Measurements from ENCODE around the gene APP. TPM values are rescaled to one million over a fixed set of nuclear protein-coding genes. Genes with fewer than 3 reads are reported as not detected.

The APP gene
- total RNA-seq, 2 experiments from 2014 or later: 0.55 TPM; not detected in 1

GRCh38 chr21:25939396-25939761, 231.2 kb downstream of the APP start:
- POLR2A ChIA-PET: interaction anchor here (1.0 to 2.8 kb wide), 2 partner anchors 22 to 45 kb away, joined by 3 to 10 read pairs; no protein-coding TSS in a partner anchor
- Histone ChIP-seq H3K9me3 (ENCODE audit: low read length) (no peaks in the 10 kb centered on the region), H3K4me2 (ENCODE audit: low read length) (no peak overlapping the region), H3K4me3 (ENCODE audit: low read depth, low read length, poor library complexity, severe bottlenecking) (no peak overlapping the region), H3K79me2 (ENCODE audit: insufficient read depth, low read depth, low read length) (no peaks in the 10 kb centered on the region), H3K27ac (ENCODE audit: low read depth, low read length, poor library complexity, severe bottlenecking) (no peak overlapping the region), H2AFZ (ENCODE audit: low read length) (no peak overlapping the region), H3K4me1 (ENCODE audit: insufficient read depth, low read length, poor library complexity, severe bottlenecking) (no peaks in the 10 kb centered on the region), H3K9me2 (ENCODE audit: insufficient read depth, low read length) (no peaks in the 10 kb centered on the region), H3K36me3 (ENCODE audit: insufficient read depth, low read length) (no peaks in the 10 kb centered on the region), H4K20me1 (ENCODE audit: insufficient read depth, low read length) (no peaks in the 10 kb centered on the region)
- no TSS peak for BruUV-seq (replicated peaks)
- DNase-seq (ENCODE audit: low spot score): no peak
- intact Hi-C loops (cut with micrococcal nuclease; ENCODE audit: unreplicated experiment): no loop called here
- TF ChIP-seq CTCF (conservative IDR thresholded peaks at IDR 0.05; ENCODE audit: low read length): no peak
- TF ChIP-seq EZH2phosphoT487 (IDR thresholded peaks at IDR 0.05; ENCODE audit: borderline replicate concordance, low read depth, low read length): no peak
- CTCF ChIA-PET (ENCODE audit: unreplicated experiment): no interaction called here

GRCh38 chr21:25938658-25939395, 231.7 kb downstream of the APP start:
- DNase-seq (ENCODE audit: low spot score): no peak
- Histone ChIP-seq H3K4me2 (ENCODE audit: low read length) (no peak overlapping the region), H4K20me1 (ENCODE audit: insufficient read depth, low read length) (no peaks in the 10 kb centered on the region), H3K9me3 (ENCODE audit: low read length) (no peaks in the 10 kb centered on the region), H3K79me2 (ENCODE audit: insufficient read depth, low read depth, low read length) (no peaks in the 10 kb centered on the region), H3K9me2 (ENCODE audit: insufficient read depth, low read length) (no peaks in the 10 kb centered on the region), H3K4me1 (ENCODE audit: insufficient read depth, low read length, poor library complexity, severe bottlenecking) (no peaks in the 10 kb centered on the region), H2AFZ (ENCODE audit: low read length) (no peak overlapping the region), H3K36me3 (ENCODE audit: insufficient read depth, low read length) (no peaks in the 10 kb centered on the region), H3K27ac (ENCODE audit: low read depth, low read length, poor library complexity, severe bottlenecking) (no peak overlapping the region), H3K4me3 (ENCODE audit: low read depth, low read length, poor library complexity, severe bottlenecking) (no peak overlapping the region)
- ChIA-PET CTCF (ENCODE audit: unreplicated experiment) (no interaction called here), POLR2A (interaction anchor here (1.0 to 2.8 kb wide), 2 partner anchors 22 to 45 kb away, joined by 3 to 10 read pairs; no protein-coding TSS in a partner anchor)
- BruUV-seq (replicated peaks): no TSS peak
- TF ChIP-seq EZH2phosphoT487 (IDR thresholded peaks at IDR 0.05; ENCODE audit: borderline replicate concordance, low read depth, low read length): no peak
- no peak for TF ChIP-seq CTCF (conservative IDR thresholded peaks at IDR 0.05; ENCODE audit: low read length)
- intact Hi-C loops (cut with micrococcal nuclease; ENCODE audit: unreplicated experiment): no loop called here

- no peaks in the 10 kb centered on the region for H3K36me3 ChIP-seq (ENCODE audit: insufficient read depth, low read length)
- no peak overlapping the region for H2AFZ ChIP-seq (ENCODE audit: low read length)
- no peaks in the 10 kb centered on the region for H3K79me2 ChIP-seq (ENCODE audit: insufficient read depth, low read depth, low read length)
- ChIA-PET CTCF (ENCODE audit: unreplicated experiment) (no interaction called here), POLR2A (interaction anchor here (0.6 to 2.8 kb wide), 3 partner anchors 9 to 58 kb away, joined by 3 to 10 read pairs (median 4); no protein-coding TSS in a partner anchor)
- intact Hi-C loops (cut with micrococcal nuclease; ENCODE audit: unreplicated experiment): no loop called here
- H4K20me1 ChIP-seq (ENCODE audit: insufficient read depth, low read length): no peaks in the 10 kb centered on the region
- TF ChIP-seq CTCF (conservative IDR thresholded peaks at IDR 0.05; ENCODE audit: low read length) (no peak), EZH2phosphoT487 (IDR thresholded peaks at IDR 0.05; ENCODE audit: borderline replicate concordance, low read depth, low read length) (no peak)
- BruUV-seq (replicated peaks): no TSS peak
- no peaks in the 10 kb centered on the region for H3K9me2 ChIP-seq (ENCODE audit: insufficient read depth, low read length)
- no peak overlapping the region for H3K27ac ChIP-seq (ENCODE audit: low read depth, low read length, poor library complexity, severe bottlenecking)
- no peaks in the 10 kb centered on the region for H3K9me3 ChIP-seq (ENCODE audit: low read length)
- no peaks in the 10 kb centered on the region for H3K4me1 ChIP-seq (ENCODE audit: insufficient read depth, low read length, poor library complexity, severe bottlenecking)
- H3K4me2 ChIP-seq (ENCODE audit: low read length): no peak overlapping the region
- no peak overlapping the region for H3K4me3 ChIP-seq (ENCODE audit: low read depth, low read length, poor library complexity, severe bottlenecking)
- DNase-seq (ENCODE audit: low spot score): no peak
These were observed 233.8 kb downstream of the APP start for GRCh38 chr21:25936776-25937175.
